Activated naive CD4-positive, alpha-beta T cell treated with anti-CD3 and anti-CD28 coated beads for 36 hours (primary cell): ENCODE results near the gene CLDND2. TPM values are rescaled to one million over a fixed set of nuclear protein-coding genes. Genes with fewer than 3 reads are reported as not detected.
A peak's percentile ranks its signal among the peaks of the same experiment; 100 is the strongest.

Source experiments
- CTCF ChIA-PET: fragments of 350-600 bp; sonication (Branson Sonifier 250); formaldehyde crosslinking; loops from one replicate; lab custom pipeline; 2021; ENCODE audit warnings: antibody characterized with exemption; lab: Charles Lee
- DNase-seq: peaks from one replicate; pipeline ENCODE4 v3.0.0-alpha.2; 2020
- H3K27ac Mint-ChIP-seq: one replicate; pipeline ENCODE4 v1.8.0; 2021; ENCODE audit warnings: mild to moderate bottlenecking, mixed read lengths
- H3K27me3 Mint-ChIP-seq: one replicate; pipeline ENCODE4 v1.8.0; 2021; ENCODE audit warnings: low read depth, mixed read lengths
- H3K36me3 Mint-ChIP-seq: one replicate; pipeline ENCODE4 v1.8.0; 2021; ENCODE audit warnings: low read depth, mixed read lengths
- H3K4me1 Mint-ChIP-seq: one replicate; pipeline ENCODE4 v1.8.0; 2021; ENCODE audit warnings: low read depth, mixed read lengths
- H3K4me3 Mint-ChIP-seq: one replicate; pipeline ENCODE4 v1.8.0; 2021; ENCODE audit warnings: mild to moderate bottlenecking, moderate library complexity, mixed read lengths
- H3K9me3 Mint-ChIP-seq: one replicate; pipeline ENCODE4 v1.8.0; 2021; ENCODE audit warnings: mixed read lengths
- intact Hi-C: fragments of 100-400 bp; cut with micrococcal nuclease; formaldehyde crosslinking; loops from one replicate; pipeline ENCODE4 v1.15.1; 2023
- total RNA-seq, 2 experiments: library from RNA; stranded (reverse); gene quantifications; one replicate each; pipeline ENCODE4 v1.2.3, GENCODE V29; 2021

Gene CLDND2
- total RNA-seq, 2 experiments from 2014 or later, result 0.72 TPM

DNA sequence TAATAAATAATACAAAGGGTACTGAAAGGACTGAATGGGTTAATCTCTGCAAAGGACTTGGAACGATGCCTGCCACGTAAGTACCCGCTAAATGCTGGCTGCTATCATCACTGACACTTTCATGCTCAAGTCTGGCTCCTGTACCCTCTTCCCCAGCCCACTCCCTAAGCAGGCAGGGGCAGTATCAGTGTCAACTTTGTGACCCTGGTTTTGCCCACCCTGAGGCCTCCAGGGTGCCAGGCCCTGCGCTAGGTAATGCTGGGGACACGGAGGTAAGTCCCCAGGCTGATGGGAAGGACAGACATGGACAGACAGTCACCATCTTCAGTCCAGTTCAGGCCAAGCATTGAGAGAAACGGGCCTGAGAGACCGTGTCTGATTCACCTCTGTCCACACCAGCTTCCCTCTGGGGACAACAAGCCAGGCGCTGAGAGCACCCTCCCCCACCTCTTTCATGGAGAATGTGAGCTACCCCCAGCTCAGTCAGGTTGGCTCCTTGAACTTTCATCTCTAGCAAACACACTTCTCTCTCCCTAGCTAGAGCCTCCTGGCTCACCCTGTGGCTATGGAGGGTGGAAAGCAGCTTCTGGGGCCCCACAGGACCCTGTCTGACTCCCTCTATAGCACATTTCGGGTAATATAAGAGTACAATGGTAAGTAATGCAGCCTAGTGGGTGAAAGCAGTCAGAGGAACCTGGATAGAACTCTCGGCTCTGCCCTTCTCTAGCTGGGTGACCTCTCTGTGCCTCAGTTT lies 3.4 kb downstream of the CLDND2 start:
- peak overlapping the region; percentile 94 for H3K4me3 Mint-ChIP-seq
- no peaks in the 10 kb centered on the region for H3K9me3 Mint-ChIP-seq

GRCh38 chr19:51364200-51365106 lies 4.3 kb downstream of the CLDND2 start:
- Mint-ChIP-seq H3K36me3 (peaks cover 3% of the 10 kb centered on the region), H3K4me1 (peaks cover 39% of the 10 kb centered on the region), H3K9me3 (no peaks in the 10 kb centered on the region), H3K27me3 (no peaks in the 10 kb centered on the region), H3K27ac (peak overlapping the region; percentile 1), H3K4me3 (peak overlapping the region; percentile 46)
- intact Hi-C loops, result loop anchor here (5.0 kb wide), 1 partner anchor 252 kb away; no protein-coding TSS in a partner anchor
- CTCF ChIA-PET, result no interaction called here
- peak; percentile 28 for DNase-seq

More for the DNA sequence above, 3.4 kb downstream of the CLDND2 start:
- intact Hi-C loops, result loop anchor here (5.0 kb wide), 1 partner anchor 253 kb away; no protein-coding TSS in a partner anchor
- peaks cover 42% of the 10 kb centered on the region for H3K4me1 Mint-ChIP-seq
- H3K27me3 Mint-ChIP-seq, result no peaks in the 10 kb centered on the region
- H3K36me3 Mint-ChIP-seq, result peaks cover 3% of the 10 kb centered on the region
- peak; percentile 29 for DNase-seq
- H3K27ac Mint-ChIP-seq, result peak overlapping the region; percentile 95
- CTCF ChIA-PET, result interaction anchor here (1.0 kb wide), 1 partner anchor 31 kb away, joined by 7 read pairs; no protein-coding TSS in a partner anchor

GRCh38 chr19:51361239-51361638 lies 7.6 kb downstream of the CLDND2 start:
- Mint-ChIP-seq H3K36me3 (peaks cover 5% of the 10 kb centered on the region), H3K4me1 (peaks cover 34% of the 10 kb centered on the region), H3K27ac (no peak overlapping the region), H3K4me3 (no peak overlapping the region), H3K27me3 (no peaks in the 10 kb centered on the region), H3K9me3 (no peaks in the 10 kb centered on the region)
- intact Hi-C loops, result no loop called here
- CTCF ChIA-PET, result no interaction called here
- no peak for DNase-seq

- Mint-ChIP-seq H3K4me1 (peaks cover 36% of the 10 kb centered on the region), H3K27ac (no peak overlapping the region), H3K27me3 (no peaks in the 10 kb centered on the region), H3K9me3 (no peaks in the 10 kb centered on the region), H3K4me3 (no peak overlapping the region), H3K36me3 (peaks cover 5% of the 10 kb centered on the region)
- DNase-seq, result no peak
- intact Hi-C loops, result no loop called here
- CTCF ChIA-PET, result interaction anchor here (0.7 to 1.2 kb wide), 7 partner anchors 10 to 339 kb away, joined by 3 to 5 read pairs (median 3); no protein-coding TSS in a partner anchor
Observed at GRCh38 chr19:51359294-51359693, 9.5 kb downstream of the CLDND2 start.

GRCh38 chr19:51357952-51358351 lies 10.9 kb downstream of the CLDND2 start:
- CTCF ChIA-PET, result no interaction called here
- H3K4me3 Mint-ChIP-seq, result no peak overlapping the region
- H3K27me3 Mint-ChIP-seq, result no peaks in the 10 kb centered on the region
- peaks cover 27% of the 10 kb centered on the region for H3K4me1 Mint-ChIP-seq
- no peaks in the 10 kb centered on the region for H3K9me3 Mint-ChIP-seq
- intact Hi-C loops, result no loop called here
- peaks cover 5% of the 10 kb centered on the region for H3K36me3 Mint-ChIP-seq
- no peak for DNase-seq
- no peak overlapping the region for H3K27ac Mint-ChIP-seq

DNA sequence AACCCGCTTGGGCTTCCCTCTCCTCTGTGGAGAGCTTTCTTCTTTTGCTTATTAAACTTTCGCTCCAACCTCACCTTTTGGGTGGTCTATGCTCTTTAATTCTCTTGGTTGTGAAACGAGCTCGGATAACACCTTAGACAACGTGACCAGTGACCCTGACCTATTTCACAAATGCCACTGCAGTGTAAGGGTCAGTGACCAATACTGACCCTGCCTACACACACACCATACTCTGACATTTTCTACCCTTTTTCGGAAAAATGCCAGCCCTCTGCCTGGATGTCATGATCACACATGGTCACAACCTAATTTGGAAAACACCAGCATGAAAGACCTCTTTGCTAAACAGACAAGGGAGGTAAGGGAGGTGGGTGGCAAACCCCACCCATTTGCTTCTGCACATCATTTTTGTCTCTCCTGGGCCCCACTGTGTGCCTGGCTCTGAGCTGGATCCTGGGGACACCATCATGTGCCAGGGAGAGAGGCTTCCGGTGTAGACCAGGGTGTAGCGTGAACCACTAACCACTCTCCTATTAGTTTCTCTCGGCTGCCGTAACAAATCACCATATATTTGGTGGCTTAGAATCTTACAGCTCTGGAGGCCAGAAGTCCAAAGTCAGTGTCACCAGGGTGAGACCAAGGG lies 12.5 kb downstream of the CLDND2 start:
- Mint-ChIP-seq H3K4me3 (no peak overlapping the region), H3K27ac (no peak overlapping the region)
- no peak for DNase-seq

DNA sequence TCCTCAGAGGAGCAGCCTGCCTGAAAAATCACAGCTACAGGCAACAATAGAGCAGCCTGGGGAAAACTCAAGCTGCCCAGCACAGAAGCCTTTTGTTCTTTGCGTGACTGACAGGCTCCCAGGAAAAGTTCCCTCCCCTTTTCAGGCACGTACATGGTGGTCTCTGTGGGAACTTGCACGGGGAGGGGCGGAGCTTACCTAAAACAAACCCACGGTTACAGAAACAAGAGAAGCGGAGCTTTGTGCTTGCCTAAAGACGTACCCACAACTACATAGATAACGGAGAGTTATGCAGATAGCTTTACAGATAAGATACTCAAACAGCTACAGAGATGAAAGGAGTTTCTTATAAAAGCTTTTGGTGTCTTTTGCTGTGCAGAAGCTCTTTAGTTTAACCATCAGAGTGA lies 14.1 kb downstream of the CLDND2 start:
- DNase-seq, result peak; percentile 29
- Mint-ChIP-seq H3K27me3 (no peaks in the 10 kb centered on the region), H3K4me1 (peaks cover 17% of the 10 kb centered on the region), H3K27ac (no peak overlapping the region), H3K4me3 (no peak overlapping the region), H3K36me3 (peaks cover 9% of the 10 kb centered on the region), H3K9me3 (no peaks in the 10 kb centered on the region)
- CTCF ChIA-PET, result interaction anchor here (1.1 kb wide), 1 partner anchor 17 kb away, joined by 5 read pairs; no protein-coding TSS in a partner anchor
- intact Hi-C loops, result no loop called here

More for the DNA sequence above, 12.5 kb downstream of the CLDND2 start:
- H3K4me1 Mint-ChIP-seq, result peaks cover 21% of the 10 kb centered on the region
- no peaks in the 10 kb centered on the region for H3K9me3 Mint-ChIP-seq
- no peaks in the 10 kb centered on the region for H3K27me3 Mint-ChIP-seq
- intact Hi-C loops, result no loop called here
- peaks cover 8% of the 10 kb centered on the region for H3K36me3 Mint-ChIP-seq
- CTCF ChIA-PET, result interaction anchor here (1.3 kb wide), 1 partner anchor 57 kb away, joined by 4 read pairs; no protein-coding TSS in a partner anchor

DNA sequence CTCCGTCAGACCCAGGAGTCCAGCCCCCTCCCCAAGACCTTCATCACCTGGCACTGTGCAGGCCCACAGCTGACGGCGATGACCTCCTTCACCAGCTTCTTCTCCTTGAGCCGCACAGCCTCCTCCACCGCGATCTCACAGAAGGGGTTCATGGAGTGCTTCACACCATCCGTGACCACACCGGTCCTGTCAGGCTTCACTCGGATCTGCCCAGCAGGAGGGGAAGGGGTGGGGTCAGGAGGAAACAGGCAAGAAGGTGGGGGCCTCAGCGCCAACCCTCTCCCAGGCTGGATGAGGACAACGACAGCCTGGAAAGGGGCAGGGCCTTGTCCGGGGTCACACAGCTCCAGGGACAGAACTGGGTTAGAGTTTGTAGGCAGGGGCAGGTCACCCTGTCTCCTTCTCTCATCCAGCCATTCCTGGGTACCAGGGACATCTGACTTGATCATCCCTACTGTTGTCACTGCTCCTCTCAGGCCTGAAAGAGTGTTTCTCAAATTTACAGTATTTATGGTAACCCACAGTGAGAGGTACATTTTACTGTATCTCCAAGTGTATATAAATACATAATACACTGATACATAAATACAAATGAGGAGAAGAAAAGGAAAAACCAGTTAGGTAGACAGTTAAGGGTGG lies 14.6 kb downstream of the CLDND2 start:
- Mint-ChIP-seq H3K9me3 (no peaks in the 10 kb centered on the region), H3K27ac (no peak overlapping the region), H3K4me1 (peaks cover 17% of the 10 kb centered on the region), H3K36me3 (peaks cover 9% of the 10 kb centered on the region), H3K27me3 (no peaks in the 10 kb centered on the region), H3K4me3 (no peak overlapping the region)
- no peak for DNase-seq
- CTCF ChIA-PET, result interaction anchor here (1.1 kb wide), 1 partner anchor 16 kb away, joined by 5 read pairs; no protein-coding TSS in a partner anchor
- intact Hi-C loops, result no loop called here

GRCh38 chr19:51352783-51353360 lies 15.9 kb downstream of the CLDND2 start:
- CTCF ChIA-PET, result no interaction called here
- H3K4me3 Mint-ChIP-seq, result no peak overlapping the region
- no peaks in the 10 kb centered on the region for H3K9me3 Mint-ChIP-seq
- no peaks in the 10 kb centered on the region for H3K27me3 Mint-ChIP-seq
- H3K27ac Mint-ChIP-seq, result no peak overlapping the region
- peaks cover 9% of the 10 kb centered on the region for H3K36me3 Mint-ChIP-seq
- DNase-seq, result no peak
- peaks cover 17% of the 10 kb centered on the region for H3K4me1 Mint-ChIP-seq
- intact Hi-C loops, result no loop called here

- Mint-ChIP-seq H3K27me3 (no peaks in the 10 kb centered on the region), H3K4me3 (no peak overlapping the region), H3K36me3 (peaks cover 11% of the 10 kb centered on the region), H3K4me1 (peaks cover 17% of the 10 kb centered on the region), H3K9me3 (no peaks in the 10 kb centered on the region), H3K27ac (no peak overlapping the region)
- CTCF ChIA-PET, result no interaction called here
- intact Hi-C loops, result no loop called here
- no peak for DNase-seq
Observed at GRCh38 chr19:51351266-51351990, 17.4 kb downstream of the CLDND2 start.
